HL-60 (cell line): ENCODE data around the gene KBTBD8.

ENCODE experiments used
- DNase-seq, 2 experiments: peaks; one replicate each; pipeline ENCODE4 v3.0.0-alpha.2; 2010 to 2020; ENCODE audit warnings: low read depth in 1 of 2, low spot score in 1 of 2
- H3K27ac ChIP-seq: fragments of 250-450 bp; sonication (Bioruptor Pico); replicated peaks from 2 replicates; pipeline ENCODE4 v1.5.1; 2020; ENCODE audit warnings: mild to moderate bottlenecking, moderate library complexity
- H3K27me3 ChIP-seq: fragments of 250-450 bp; sonication (Bioruptor Pico); 2 replicates; pipeline ENCODE4 v1.5.1; 2021; ENCODE audit warnings: mild to moderate bottlenecking, moderate library complexity; ENCODE audit not compliant: insufficient read depth, poor library complexity, severe bottlenecking
- H3K4me3 ChIP-seq: replicated peaks from 2 replicates; pipeline ENCODE4 v1.5.1; 2011; ENCODE audit warnings: mild to moderate bottlenecking, control low read depth, low read length; ENCODE audit not compliant: insufficient read depth
- GABPA ChIP-seq: IDR thresholded peaks from 2 replicates; pipeline ENCODE4 v1.6.1; 2012; ENCODE audit warnings: low read depth
- POLR2AphosphoS5 ChIP-seq: IDR thresholded peaks from 2 replicates; pipeline ENCODE4 v1.6.1; 2012; ENCODE audit warnings: low read depth
- SPI1 ChIP-seq: IDR thresholded peaks from 2 replicates; pipeline ENCODE4 v1.6.1; 2012; ENCODE audit warnings: low read depth, mild to moderate bottlenecking, borderline replicate concordance
- TF ChIP-seq, protein P1 (sequence below): IDR thresholded peaks from 2 replicates; pipeline ENCODE4 v1.6.1; 2012; ENCODE audit warnings: low read depth; ENCODE audit not compliant: insufficient replicate concordance
- TF ChIP-seq, protein P2 (sequence below): IDR thresholded peaks from one replicate; pipeline ENCODE4 v1.5.1; 2011; ENCODE audit warnings: low read length, control low read depth, inconsistent platforms; ENCODE audit not compliant: insufficient read depth

Gene KBTBD8

DNA sequence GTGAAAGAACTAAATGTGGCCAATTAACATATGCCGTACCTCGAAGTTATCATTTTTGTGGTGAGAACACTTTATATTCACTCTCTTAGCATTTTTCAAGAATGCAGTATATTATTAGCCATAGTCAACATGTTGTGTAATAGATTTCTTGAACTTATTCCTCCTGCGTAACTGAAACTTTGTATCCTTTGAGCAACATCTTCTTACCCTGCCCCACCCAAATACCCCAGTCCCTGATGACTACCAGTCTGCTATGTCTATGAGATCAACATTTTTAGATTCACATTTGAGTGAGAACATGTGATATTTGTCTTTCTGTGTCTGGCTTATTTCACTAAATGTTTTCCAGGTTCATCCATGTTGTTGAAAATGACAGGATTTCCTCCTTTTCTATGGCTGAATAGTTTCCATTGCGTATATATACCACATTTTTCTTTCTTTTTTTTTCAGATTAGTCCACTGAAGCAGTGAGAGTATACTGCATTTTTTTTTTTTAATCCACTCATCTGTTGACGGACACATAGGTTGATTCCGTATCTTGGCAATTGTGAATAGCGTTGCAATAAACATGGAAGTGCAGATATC lies 12.7 kb upstream of the KBTBD8 start:
- no peak for TF ChIP-seq POLR2AphosphoS5
- TF ChIP-seq GABPA: no peak
- no peak for TF ChIP-seq SPI1
- TF ChIP-seq, protein P1, sequence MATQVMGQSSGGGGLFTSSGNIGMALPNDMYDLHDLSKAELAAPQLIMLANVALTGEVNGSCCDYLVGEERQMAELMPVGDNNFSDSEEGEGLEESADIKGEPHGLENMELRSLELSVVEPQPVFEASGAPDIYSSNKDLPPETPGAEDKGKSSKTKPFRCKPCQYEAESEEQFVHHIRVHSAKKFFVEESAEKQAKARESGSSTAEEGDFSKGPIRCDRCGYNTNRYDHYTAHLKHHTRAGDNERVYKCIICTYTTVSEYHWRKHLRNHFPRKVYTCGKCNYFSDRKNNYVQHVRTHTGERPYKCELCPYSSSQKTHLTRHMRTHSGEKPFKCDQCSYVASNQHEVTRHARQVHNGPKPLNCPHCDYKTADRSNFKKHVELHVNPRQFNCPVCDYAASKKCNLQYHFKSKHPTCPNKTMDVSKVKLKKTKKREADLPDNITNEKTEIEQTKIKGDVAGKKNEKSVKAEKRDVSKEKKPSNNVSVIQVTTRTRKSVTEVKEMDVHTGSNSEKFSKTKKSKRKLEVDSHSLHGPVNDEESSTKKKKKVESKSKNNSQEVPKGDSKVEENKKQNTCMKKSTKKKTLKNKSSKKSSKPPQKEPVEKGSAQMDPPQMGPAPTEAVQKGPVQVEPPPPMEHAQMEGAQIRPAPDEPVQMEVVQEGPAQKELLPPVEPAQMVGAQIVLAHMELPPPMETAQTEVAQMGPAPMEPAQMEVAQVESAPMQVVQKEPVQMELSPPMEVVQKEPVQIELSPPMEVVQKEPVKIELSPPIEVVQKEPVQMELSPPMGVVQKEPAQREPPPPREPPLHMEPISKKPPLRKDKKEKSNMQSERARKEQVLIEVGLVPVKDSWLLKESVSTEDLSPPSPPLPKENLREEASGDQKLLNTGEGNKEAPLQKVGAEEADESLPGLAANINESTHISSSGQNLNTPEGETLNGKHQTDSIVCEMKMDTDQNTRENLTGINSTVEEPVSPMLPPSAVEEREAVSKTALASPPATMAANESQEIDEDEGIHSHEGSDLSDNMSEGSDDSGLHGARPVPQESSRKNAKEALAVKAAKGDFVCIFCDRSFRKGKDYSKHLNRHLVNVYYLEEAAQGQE: no peak
- TF ChIP-seq, protein P2, sequence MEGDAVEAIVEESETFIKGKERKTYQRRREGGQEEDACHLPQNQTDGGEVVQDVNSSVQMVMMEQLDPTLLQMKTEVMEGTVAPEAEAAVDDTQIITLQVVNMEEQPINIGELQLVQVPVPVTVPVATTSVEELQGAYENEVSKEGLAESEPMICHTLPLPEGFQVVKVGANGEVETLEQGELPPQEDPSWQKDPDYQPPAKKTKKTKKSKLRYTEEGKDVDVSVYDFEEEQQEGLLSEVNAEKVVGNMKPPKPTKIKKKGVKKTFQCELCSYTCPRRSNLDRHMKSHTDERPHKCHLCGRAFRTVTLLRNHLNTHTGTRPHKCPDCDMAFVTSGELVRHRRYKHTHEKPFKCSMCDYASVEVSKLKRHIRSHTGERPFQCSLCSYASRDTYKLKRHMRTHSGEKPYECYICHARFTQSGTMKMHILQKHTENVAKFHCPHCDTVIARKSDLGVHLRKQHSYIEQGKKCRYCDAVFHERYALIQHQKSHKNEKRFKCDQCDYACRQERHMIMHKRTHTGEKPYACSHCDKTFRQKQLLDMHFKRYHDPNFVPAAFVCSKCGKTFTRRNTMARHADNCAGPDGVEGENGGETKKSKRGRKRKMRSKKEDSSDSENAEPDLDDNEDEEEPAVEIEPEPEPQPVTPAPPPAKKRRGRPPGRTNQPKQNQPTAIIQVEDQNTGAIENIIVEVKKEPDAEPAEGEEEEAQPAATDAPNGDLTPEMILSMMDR: no peak
- H3K4me3 ChIP-seq: no peak overlapping the region

DNA sequence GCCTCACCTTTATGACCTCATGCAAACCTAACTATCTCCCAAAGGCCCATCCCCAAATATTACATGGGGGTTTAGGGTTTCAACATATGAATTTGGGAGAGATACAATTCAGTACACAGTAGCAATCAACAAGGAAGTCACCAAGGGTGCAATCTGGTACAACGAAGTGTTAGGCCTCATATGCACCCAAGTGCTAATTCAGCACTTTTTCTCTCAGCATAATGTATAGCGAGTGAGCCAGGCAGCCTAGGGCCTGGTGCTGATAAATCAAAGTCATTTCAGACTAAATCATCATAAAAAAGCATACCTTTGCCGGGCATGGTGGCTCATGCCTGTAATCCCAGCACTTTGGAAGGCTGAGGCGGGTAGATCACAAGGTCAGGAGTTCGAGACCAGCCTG lies 11.7 kb upstream of the KBTBD8 start:
- Histone ChIP-seq H3K27ac (no peak overlapping the region), H3K27me3 (no peaks in the 10 kb centered on the region), H3K4me3 (no peak overlapping the region)
- TF ChIP-seq GABPA (no peak), SPI1 (no peak), POLR2AphosphoS5 (no peak)
- TF ChIP-seq, protein P2: no peak
- TF ChIP-seq, protein P1: no peak
- DNase-seq: no peak

More for the DNA sequence above, 12.7 kb upstream of the KBTBD8 start:
- DNase-seq: no peak
- Histone ChIP-seq H3K27me3 (no peaks in the 10 kb centered on the region), H3K27ac (no peak overlapping the region)

DNA sequence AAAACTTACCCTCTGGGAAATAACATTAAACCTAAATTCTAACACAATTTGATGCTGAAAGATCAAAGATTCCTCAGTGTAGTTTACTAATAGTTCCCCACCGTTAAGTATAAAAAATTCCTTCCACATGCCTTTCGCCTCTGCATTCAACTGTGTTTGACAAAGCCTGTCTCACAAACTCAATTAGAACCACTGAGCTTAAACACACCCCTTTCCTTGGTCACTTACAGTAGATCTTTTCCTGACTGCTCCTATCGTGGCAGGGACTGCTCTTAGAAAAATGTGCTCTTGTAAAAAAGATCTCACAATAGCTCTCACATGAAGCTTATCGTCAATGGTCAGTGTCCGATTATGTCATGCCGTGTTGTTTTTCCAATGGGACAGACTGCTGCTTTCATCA lies 8.9 kb upstream of the KBTBD8 start:
- TF ChIP-seq, protein P2: no peak
- TF ChIP-seq GABPA: no peak
- TF ChIP-seq SPI1: no peak
- TF ChIP-seq, protein P1: no peak
- no peak for TF ChIP-seq POLR2AphosphoS5
- no peak for DNase-seq
- no peaks in the 10 kb centered on the region for H3K27me3 ChIP-seq
- H3K27ac ChIP-seq: no peak overlapping the region
- H3K4me3 ChIP-seq: no peak overlapping the region
